DOHH2 (cell line): ENCODE results near the gene RASGRP3.
A peak's percentile ranks its signal among the peaks of the same experiment; 100 is the strongest.

Source experiments
- H3F3A ChIP-seq: fragments of 200-600 bp; sonication (generic), shearing (Covaris generic); 2 replicates; pipeline ENCODE4 v1.6.0; 2016; ENCODE audit warnings: antibody characterized with exemption, mild to moderate bottlenecking; ENCODE audit not compliant: control insufficient read depth, insufficient read depth
- H3K27ac ChIP-seq: fragments of 200-600 bp; sonication (generic); 2 replicates; pipeline ENCODE4 v1.5.1; 2014; ENCODE audit warnings: low read depth, mild to moderate bottlenecking, low read length, moderate library complexity
- H3K27me3 ChIP-seq: fragments of 200-600 bp; sonication (generic); 2 replicates; pipeline ENCODE4 v1.6.1; 2014; ENCODE audit warnings: mild to moderate bottlenecking, low read length, mixed read lengths; ENCODE audit not compliant: control insufficient read depth
- H3K36me3 ChIP-seq: fragments of 200-600 bp; sonication (generic); 2 replicates; pipeline ENCODE4 v1.6.1; 2014; ENCODE audit warnings: mild to moderate bottlenecking, low read length, moderate library complexity, mixed read lengths; ENCODE audit not compliant: control insufficient read depth
- H3K4me1 ChIP-seq: fragments of 200-600 bp; sonication (generic); 2 replicates; pipeline ENCODE4 v1.6.1; 2014; ENCODE audit warnings: mild to moderate bottlenecking, low read length, mixed read lengths; ENCODE audit not compliant: control insufficient read depth
- H3K4me2 ChIP-seq: fragments of 200-600 bp; sonication (generic); 2 replicates; pipeline ENCODE4 v1.6.0; 2014; ENCODE audit warnings: mild to moderate bottlenecking, low read length, moderate library complexity
- H3K4me3 ChIP-seq: fragments of 200-600 bp; sonication (generic); 2 replicates; pipeline ENCODE4 v1.5.1; 2014; ENCODE audit warnings: mild to moderate bottlenecking, low read length, mixed read lengths
- H3K79me2 ChIP-seq: fragments of 200-600 bp; sonication (generic); 2 replicates; pipeline ENCODE4 v1.6.1; 2014; ENCODE audit warnings: mild to moderate bottlenecking, low read length, mixed read lengths; ENCODE audit not compliant: control insufficient read depth
- H3K9me2 ChIP-seq: fragments of 200-600 bp; sonication (generic); replicated peaks from 2 replicates; pipeline ENCODE4 v1.6.1; 2014; ENCODE audit warnings: mild to moderate bottlenecking, low read length, mixed read lengths; ENCODE audit not compliant: control insufficient read depth
- H3K9me3 ChIP-seq: fragments of 200-600 bp; sonication (generic); 2 replicates; pipeline ENCODE4 v1.6.1; 2014; ENCODE audit warnings: antibody characterized with exemption, low read length, mixed read lengths; ENCODE audit not compliant: control insufficient read depth, insufficient read depth
- H4K20me1 ChIP-seq: fragments of 200-600 bp; sonication (generic); 2 replicates; pipeline ENCODE4 v1.6.0; 2014; ENCODE audit warnings: low read depth, mild to moderate bottlenecking, antibody characterized with exemption, low read length, moderate library complexity; ENCODE audit not compliant: control insufficient read depth, insufficient read depth
- EZH2phosphoT487 ChIP-seq: fragments of 200-600 bp; sonication (generic); IDR thresholded peaks from 2 replicates; pipeline ENCODE4 v1.6.1; 2017; ENCODE audit warnings: borderline replicate concordance, mild to moderate bottlenecking, antibody characterized with exemption, low read length, moderate library complexity, mixed read lengths
- TF ChIP-seq, protein P1 (sequence below): fragments of 200-600 bp; sonication (generic); IDR thresholded peaks from one replicate; pipeline ENCODE4 v1.5.1; 2014; ENCODE audit warnings: antibody characterized with exemption, mild to moderate bottlenecking, low read depth, low read length; ENCODE audit not compliant: poor library complexity, severe bottlenecking

Gene RASGRP3

DNA sequence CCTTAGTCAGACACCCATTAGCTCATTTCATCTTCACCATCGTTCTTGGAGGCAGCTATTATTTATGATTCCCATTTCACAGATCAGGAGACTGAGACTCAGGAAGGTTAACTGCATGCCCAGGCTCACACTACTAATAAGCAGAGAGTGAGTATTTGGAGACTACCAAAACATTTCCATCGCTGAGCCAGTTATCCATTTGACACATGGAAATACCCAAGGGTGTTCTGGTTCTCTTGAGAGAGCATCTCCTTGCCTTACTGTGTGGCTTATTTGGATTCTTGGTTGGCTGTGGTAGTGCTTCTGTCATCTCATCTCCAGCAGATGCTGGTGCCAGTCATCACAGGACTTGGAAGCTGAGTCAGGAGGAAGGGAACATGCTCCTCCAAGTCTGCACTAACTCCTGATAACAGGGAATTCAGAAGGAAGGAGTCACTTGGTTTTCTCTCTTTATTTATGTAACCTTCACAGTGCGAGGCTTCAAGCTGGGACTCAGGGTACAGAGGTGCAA lies 55.2 kb downstream of the RASGRP3 start:
- Histone ChIP-seq H3K4me1 (peaks cover 78% of the 10 kb centered on the region), H3K4me3 (peak overlapping the region; percentile 68), H3K9me3 (no peaks in the 10 kb centered on the region), H4K20me1 (no peaks in the 10 kb centered on the region), H3K79me2 (peaks cover 28% of the 10 kb centered on the region), H3K9me2 (no peaks in the 10 kb centered on the region), H3F3A (peaks cover 48% of the 10 kb centered on the region), H3K4me2 (peak overlapping the region; percentile 94), H3K27ac (peak overlapping the region; percentile 100), H3K27me3 (no peaks in the 10 kb centered on the region), H3K36me3 (peaks cover 85% of the 10 kb centered on the region)
- no peak for TF ChIP-seq EZH2phosphoT487
- TF ChIP-seq, protein P1, sequence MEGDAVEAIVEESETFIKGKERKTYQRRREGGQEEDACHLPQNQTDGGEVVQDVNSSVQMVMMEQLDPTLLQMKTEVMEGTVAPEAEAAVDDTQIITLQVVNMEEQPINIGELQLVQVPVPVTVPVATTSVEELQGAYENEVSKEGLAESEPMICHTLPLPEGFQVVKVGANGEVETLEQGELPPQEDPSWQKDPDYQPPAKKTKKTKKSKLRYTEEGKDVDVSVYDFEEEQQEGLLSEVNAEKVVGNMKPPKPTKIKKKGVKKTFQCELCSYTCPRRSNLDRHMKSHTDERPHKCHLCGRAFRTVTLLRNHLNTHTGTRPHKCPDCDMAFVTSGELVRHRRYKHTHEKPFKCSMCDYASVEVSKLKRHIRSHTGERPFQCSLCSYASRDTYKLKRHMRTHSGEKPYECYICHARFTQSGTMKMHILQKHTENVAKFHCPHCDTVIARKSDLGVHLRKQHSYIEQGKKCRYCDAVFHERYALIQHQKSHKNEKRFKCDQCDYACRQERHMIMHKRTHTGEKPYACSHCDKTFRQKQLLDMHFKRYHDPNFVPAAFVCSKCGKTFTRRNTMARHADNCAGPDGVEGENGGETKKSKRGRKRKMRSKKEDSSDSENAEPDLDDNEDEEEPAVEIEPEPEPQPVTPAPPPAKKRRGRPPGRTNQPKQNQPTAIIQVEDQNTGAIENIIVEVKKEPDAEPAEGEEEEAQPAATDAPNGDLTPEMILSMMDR, result no peak

DNA sequence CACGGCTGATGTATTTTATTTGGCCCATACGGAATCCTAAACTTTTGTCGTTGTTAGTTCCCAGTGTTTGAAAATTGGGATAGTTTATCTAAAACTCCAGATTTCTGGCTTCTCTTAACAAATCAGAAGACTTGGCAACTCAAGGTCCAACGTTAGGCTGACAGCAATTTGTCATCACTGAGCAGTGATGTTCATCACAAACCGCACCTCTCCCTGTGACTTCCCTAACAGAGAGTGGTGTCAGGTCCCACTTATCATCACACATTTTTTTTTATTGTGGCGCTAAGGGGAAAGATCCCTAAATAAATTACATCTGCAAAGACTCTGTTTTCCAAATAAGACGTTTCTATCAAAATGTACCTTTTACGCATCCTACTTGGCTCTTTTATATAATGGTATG lies 55.7 kb downstream of the RASGRP3 start:
- Histone ChIP-seq H3K4me1 (peaks cover 74% of the 10 kb centered on the region), H3K27ac (peak overlapping the region; percentile 100), H3K4me3 (peak overlapping the region; percentile 68), H3K9me2 (no peaks in the 10 kb centered on the region), H3K27me3 (no peaks in the 10 kb centered on the region), H3K36me3 (peaks cover 83% of the 10 kb centered on the region), H3K9me3 (no peaks in the 10 kb centered on the region), H4K20me1 (no peaks in the 10 kb centered on the region), H3F3A (peaks cover 44% of the 10 kb centered on the region), H3K4me2 (peak overlapping the region; percentile 94), H3K79me2 (peaks cover 28% of the 10 kb centered on the region)
- TF ChIP-seq, protein P1, result no peak
- TF ChIP-seq EZH2phosphoT487, result no peak

DNA sequence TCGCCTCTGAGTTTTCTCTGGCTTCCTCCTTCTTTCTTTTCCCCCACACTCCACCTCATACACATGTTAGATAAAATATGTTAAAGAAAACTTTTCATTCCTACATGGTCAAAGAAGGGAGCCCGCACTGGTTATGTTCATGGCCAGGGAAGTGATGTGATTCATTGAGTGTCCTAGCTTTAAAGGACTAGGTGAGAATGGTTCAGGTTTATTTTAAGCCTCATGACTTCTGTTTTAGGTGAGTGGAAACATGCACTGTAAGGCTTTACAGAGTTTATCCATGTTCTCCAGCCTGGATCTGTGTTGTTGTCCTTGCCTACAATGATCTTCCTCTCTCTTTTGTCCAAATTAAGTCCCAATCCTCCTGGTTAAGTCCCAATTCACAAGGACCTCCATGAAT lies 56.5 kb downstream of the RASGRP3 start:
- Histone ChIP-seq H3K27me3 (no peaks in the 10 kb centered on the region), H4K20me1 (no peaks in the 10 kb centered on the region), H3K79me2 (peaks cover 26% of the 10 kb centered on the region), H3K36me3 (peaks cover 79% of the 10 kb centered on the region), H3K4me1 (peaks cover 66% of the 10 kb centered on the region), H3F3A (peaks cover 39% of the 10 kb centered on the region), H3K4me3 (peak overlapping the region; percentile 68), H3K4me2 (peak overlapping the region; percentile 94), H3K9me2 (no peaks in the 10 kb centered on the region), H3K9me3 (no peaks in the 10 kb centered on the region), H3K27ac (peak overlapping the region; percentile 100)
- TF ChIP-seq, protein P1, result no peak
- TF ChIP-seq EZH2phosphoT487, result no peak
